ENCODE measurements around the gene LRRC40. TPM values are rescaled to one million over a fixed set of nuclear protein-coding genes. Genes with fewer than 3 reads are reported as not detected.

Gene LRRC40
- total and polyA plus RNA-seq, 9 of the 15 experiments (the other 6 are each of a cell fraction or from before 2014, with no cell fraction given) = 16.1 to 36.2 (median 30.9) TPM

DNA sequence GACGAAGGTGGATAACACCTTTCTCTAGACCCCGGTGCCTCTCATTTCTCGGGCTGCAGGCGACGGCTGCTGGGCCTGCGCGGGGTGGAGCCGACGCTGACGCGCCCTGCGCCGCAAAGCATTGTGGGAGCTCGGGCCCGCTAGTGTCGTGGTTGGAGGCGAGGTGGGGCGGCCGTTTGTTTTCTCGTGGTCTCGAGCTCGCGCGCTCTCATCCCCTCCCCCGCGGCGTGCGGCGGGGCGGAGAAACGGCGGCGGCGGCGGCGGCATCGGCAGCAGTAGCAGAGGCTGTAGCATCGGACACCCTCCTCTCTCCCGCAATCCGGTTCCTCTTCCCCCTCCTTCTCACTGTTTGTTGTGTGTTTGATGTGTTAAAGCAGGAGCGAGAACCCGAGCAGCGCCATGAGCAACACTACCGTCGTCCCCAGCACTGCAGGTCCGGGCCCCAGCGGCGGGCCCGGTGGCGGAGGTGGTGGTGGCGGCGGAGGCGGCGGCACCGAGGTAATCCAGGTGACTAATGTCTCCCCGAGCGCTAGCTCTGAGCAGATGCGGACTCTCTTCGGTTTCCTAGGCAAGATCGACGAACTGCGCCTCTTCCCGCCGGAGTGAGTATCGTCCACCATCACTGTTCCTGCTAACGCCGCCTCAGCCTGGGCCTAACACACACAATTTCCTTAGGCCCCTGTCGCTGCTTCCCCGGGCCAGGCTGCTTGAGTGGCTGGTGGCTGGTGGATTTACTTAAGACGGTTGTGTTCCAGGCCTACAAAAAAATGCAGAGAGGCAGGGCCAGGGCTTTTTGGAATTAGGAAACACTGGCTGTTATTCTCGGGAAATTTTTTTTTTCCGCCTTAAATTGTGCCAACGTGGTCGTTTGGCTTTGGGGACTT, 16.1 kb upstream of the LRRC40 start, which contains the start of gene SRSF11 (continued):
- TF ChIP-seq ZNF511 (CRISPR knock-in tag; IDR thresholded peaks at IDR 0.05) (no peak; the same call in 1 of the 2 replicates), ETS2 (tag; IDR thresholded peaks at IDR 0.05; ENCODE audit: borderline replicate concordance, poor library complexity, severe bottlenecking) (no peak), ZNF12 (CRISPR knock-in tag; IDR thresholded peaks at IDR 0.05) (no peak), NR0B1 (IDR thresholded peaks at IDR 0.05; ENCODE audit: partially characterized antibody) (no peak), GTF2E2 (tag; IDR thresholded peaks at IDR 0.05) (peak; percentile 56; the same call in 1 of the 2 replicates), IRF1 (CRISPR knock-in tag; IDR thresholded peaks at IDR 0.05; ENCODE audit: borderline replicate concordance) (no peak), EHMT2 (IDR thresholded peaks at IDR 0.05) (no peak), RHOXF2B (CRISPR knock-in tag; conservative IDR thresholded peaks at IDR 0.05) (no peak), STAT5A (IDR thresholded peaks at IDR 0.05; ENCODE audit: borderline replicate concordance, low read length) (no peak), RBBP5 (IDR thresholded peaks at IDR 0.05; ENCODE audit: borderline replicate concordance, insufficient read depth, low read length, poor library complexity, severe bottlenecking) (peak; percentile 85), HMG20A (CRISPR knock-in tag; conservative IDR thresholded peaks at IDR 0.05) (no peak), CAMTA2 (CRISPR knock-in tag; conservative IDR thresholded peaks at IDR 0.05) (no peak), ZNF134 (CRISPR knock-in tag; conservative IDR thresholded peaks at IDR 0.05) (no peak), HES1 (IDR thresholded peaks at IDR 0.05; ENCODE audit: low read depth) (peak; percentile 53; the same call in 1 of the 2 replicates), NR1H2 (CRISPR knock-in tag; IDR thresholded peaks at IDR 0.05) (no peak)
- TF ChIP-seq, protein P1, sequence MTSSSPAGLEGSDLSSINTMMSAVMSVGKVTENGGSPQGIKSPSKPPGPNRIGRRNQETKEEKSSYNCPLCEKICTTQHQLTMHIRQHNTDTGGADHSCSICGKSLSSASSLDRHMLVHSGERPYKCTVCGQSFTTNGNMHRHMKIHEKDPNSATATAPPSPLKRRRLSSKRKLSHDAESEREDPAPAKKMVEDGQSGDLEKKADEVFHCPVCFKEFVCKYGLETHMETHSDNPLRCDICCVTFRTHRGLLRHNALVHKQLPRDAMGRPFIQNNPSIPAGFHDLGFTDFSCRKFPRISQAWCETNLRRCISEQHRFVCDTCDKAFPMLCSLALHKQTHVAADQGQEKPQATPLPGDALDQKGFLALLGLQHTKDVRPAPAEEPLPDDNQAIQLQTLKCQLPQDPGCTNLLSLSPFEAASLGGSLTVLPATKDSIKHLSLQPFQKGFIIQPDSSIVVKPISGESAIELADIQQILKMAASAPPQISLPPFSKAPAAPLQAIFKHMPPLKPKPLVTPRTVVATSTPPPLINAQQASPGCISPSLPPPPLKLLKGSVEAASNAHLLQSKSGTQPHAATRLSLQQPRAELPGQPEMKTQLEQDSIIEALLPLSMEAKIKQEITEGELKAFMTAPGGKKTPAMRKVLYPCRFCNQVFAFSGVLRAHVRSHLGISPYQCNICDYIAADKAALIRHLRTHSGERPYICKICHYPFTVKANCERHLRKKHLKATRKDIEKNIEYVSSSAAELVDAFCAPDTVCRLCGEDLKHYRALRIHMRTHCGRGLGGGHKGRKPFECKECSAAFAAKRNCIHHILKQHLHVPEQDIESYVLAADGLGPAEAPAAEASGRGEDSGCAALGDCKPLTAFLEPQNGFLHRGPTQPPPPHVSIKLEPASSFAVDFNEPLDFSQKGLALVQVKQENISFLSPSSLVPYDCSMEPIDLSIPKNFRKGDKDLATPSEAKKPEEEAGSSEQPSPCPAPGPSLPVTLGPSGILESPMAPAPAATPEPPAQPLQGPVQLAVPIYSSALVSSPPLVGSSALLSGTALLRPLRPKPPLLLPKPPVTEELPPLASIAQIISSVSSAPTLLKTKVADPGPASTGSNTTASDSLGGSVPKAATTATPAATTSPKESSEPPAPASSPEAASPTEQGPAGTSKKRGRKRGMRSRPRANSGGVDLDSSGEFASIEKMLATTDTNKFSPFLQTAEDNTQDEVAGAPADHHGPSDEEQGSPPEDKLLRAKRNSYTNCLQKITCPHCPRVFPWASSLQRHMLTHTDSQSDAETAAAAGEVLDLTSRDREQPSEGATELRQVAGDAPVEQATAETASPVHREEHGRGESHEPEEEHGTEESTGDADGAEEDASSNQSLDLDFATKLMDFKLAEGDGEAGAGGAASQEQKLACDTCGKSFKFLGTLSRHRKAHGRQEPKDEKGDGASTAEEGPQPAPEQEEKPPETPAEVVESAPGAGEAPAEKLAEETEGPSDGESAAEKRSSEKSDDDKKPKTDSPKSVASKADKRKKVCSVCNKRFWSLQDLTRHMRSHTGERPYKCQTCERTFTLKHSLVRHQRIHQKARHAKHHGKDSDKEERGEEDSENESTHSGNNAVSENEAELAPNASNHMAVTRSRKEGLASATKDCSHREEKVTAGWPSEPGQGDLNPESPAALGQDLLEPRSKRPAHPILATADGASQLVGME (CRISPR knock-in tag; IDR thresholded peaks at IDR 0.05) = 0 out of 2 replicates have a peak, but pooled peaks have one; percentile 82
